GM12878 (cell line): ENCODE results near the gene UACA. TPM values are rescaled to one million over a fixed set of nuclear protein-coding genes. Genes with fewer than 3 reads are reported as not detected.

Experiments
- ATAC-seq: fragments of 200-7000 bp; cut with Tn5 transposase; 3 replicates; pipeline ENCODE4 v1.9.1; 2020; ENCODE audit warnings: mild to moderate bottlenecking, moderate library complexity
- BruUV-seq: library from RNA; stranded (reverse); fragments of 400-500 nt; replicated peaks from 2 replicates; lab custom pipeline; 2021; lab: Mats Ljungman, UMichigan
- CTCF ChIA-PET: fragments of 300-600 bp; sonication (Branson Sonifier 250); formaldehyde crosslinking; extraction: SDS; loops from one replicate; lab custom pipeline; 2021; ENCODE audit warnings: inconsistent platforms; lab: Yijun Ruan, JAX
- POLR2A ChIA-PET: fragments of 350-600 bp; formaldehyde crosslinking; extraction: SDS; loops from one replicate; lab custom pipeline; 2021; ENCODE audit warnings: inconsistent platforms; lab: Charles Lee
- RAD21 ChIA-PET: fragments of 300-600 bp; sonication (Branson Sonifier 250); formaldehyde crosslinking; loops from one replicate; lab custom pipeline; 2023; ENCODE audit warnings: antibody characterized with exemption; ENCODE audit not compliant: unreplicated experiment; lab: Charles Lee
- SMC1A ChIA-PET: fragments of 300-600 bp; sonication (Branson Sonifier 250); formaldehyde crosslinking; loops from one replicate; lab custom pipeline; 2023; ENCODE audit not compliant: unreplicated experiment, uncharacterized antibody; lab: Charles Lee
- DNase-seq: peaks from one replicate; pipeline ENCODE4 v3.0.0-alpha.2; 2011; ENCODE audit warnings: low read depth, low spot score
- FAIRE-seq: peaks from 3 replicates; lab custom pipeline; 2011; peaks lifted over from hg19 to GRCh38; lab: Jason Lieb, UNC
- H2AFZ ChIP-seq: 2 replicates; pipeline ENCODE4 v1.6.0; 2011; ENCODE audit warnings: low read depth, low read length, control low read depth; ENCODE audit not compliant: control insufficient read depth
- H3K27ac ChIP-seq: 2 replicates; pipeline ENCODE4 v1.5.1; 2011; ENCODE audit warnings: control low read depth; ENCODE audit not compliant: control insufficient read depth, insufficient read depth
- H3K27me3 ChIP-seq, 2 experiments: replicated peaks in 1 of 2; 2 replicates each; pipeline versions ENCODE4 v1.6.0 to v1.6.1; 2011; ENCODE audit warnings: low read length in 1 of 2; ENCODE audit not compliant: control insufficient read depth in 2 of 2, insufficient read depth in 2 of 2
- H3K36me3 ChIP-seq, 2 experiments: 2 replicates each; pipeline ENCODE4 v1.5.1; 2011; ENCODE audit warnings: low read length in 1 of 2; ENCODE audit not compliant: control insufficient read depth in 2 of 2, insufficient read depth in 2 of 2
- H3K4me1 ChIP-seq: 2 replicates; pipeline ENCODE4 v1.6.1; 2011; ENCODE audit warnings: mild to moderate bottlenecking, low read length, moderate library complexity, mixed read lengths; ENCODE audit not compliant: control insufficient read depth, insufficient read depth
- H3K4me2 ChIP-seq: 2 replicates; pipeline ENCODE4 v1.6.0; 2011; ENCODE audit warnings: control low read depth; ENCODE audit not compliant: control insufficient read depth, insufficient read depth
- H3K4me3 ChIP-seq: fragments of 200-600 bp; sonication (generic); 2 replicates; pipeline ENCODE4 v1.5.1; 2016
- H3K79me2 ChIP-seq: 2 replicates; pipeline ENCODE4 v1.6.0; 2011; ENCODE audit warnings: low read length; ENCODE audit not compliant: control insufficient read depth, insufficient read depth
- H3K9ac ChIP-seq: 2 replicates; pipeline ENCODE4 v1.8.0; 2011; ENCODE audit warnings: low read length, control low read depth, mixed read lengths; ENCODE audit not compliant: control insufficient read depth, insufficient read depth
- H3K9me3 ChIP-seq: replicated peaks from 3 replicates; pipeline ENCODE4 v1.5.1; 2011; ENCODE audit warnings: mild to moderate bottlenecking, low read length; ENCODE audit not compliant: control insufficient read depth, insufficient read depth
- H4K20me1 ChIP-seq: 2 replicates; pipeline ENCODE4 v1.6.0; 2011; ENCODE audit not compliant: control insufficient read depth, insufficient read depth
- EZH2 ChIP-seq: IDR thresholded peaks from 2 replicates; pipeline ENCODE4 v1.6.1; 2012; ENCODE audit warnings: low read depth, mild to moderate bottlenecking, control low read depth, inconsistent platforms, low read length, borderline replicate concordance; ENCODE audit not compliant: control insufficient read depth
- FOS ChIP-seq: IDR thresholded peaks from 3 replicates; pipeline ENCODE4 v1.6.1; 2011; ENCODE audit warnings: borderline replicate concordance; ENCODE audit not compliant: insufficient read length; ENCODE audit errors: extremely low read depth
- GATAD2B ChIP-seq: fragments of 450-650 bp; conservative IDR thresholded peaks from 2 replicates; pipeline ENCODE4 v1.6.1; 2017; ENCODE audit warnings: low read depth, mild to moderate bottlenecking, moderate library complexity
- IKZF1 ChIP-seq: fragments of 450-650 bp; conservative IDR thresholded peaks from 2 replicates; pipeline ENCODE4 v1.6.1; 2017; ENCODE audit warnings: antibody characterized with exemption, mild to moderate bottlenecking
- KAT2A ChIP-seq: conservative IDR thresholded peaks from 2 replicates; pipeline ENCODE4 v1.6.1; 2011; ENCODE audit warnings: low read depth, low read length; ENCODE audit not compliant: control insufficient read depth
- KLF5 ChIP-seq: fragments of 450-650 bp; IDR thresholded peaks from 2 replicates; pipeline ENCODE4 v1.6.1; 2014; ENCODE audit warnings: mild to moderate bottlenecking; ENCODE audit not compliant: partially characterized antibody
- NRF1 ChIP-seq: conservative IDR thresholded peaks from 2 replicates; pipeline ENCODE4 v1.6.1; 2011; ENCODE audit warnings: mild to moderate bottlenecking, low read depth, low read length, improper control_type of control experiment
- PAX5 ChIP-seq: IDR thresholded peaks from 2 replicates; pipeline ENCODE4 v1.6.1; 2011; ENCODE audit warnings: low read depth, low read length, borderline replicate concordance
- PML ChIP-seq: IDR thresholded peaks from 2 replicates; pipeline ENCODE4 v1.6.1; 2012; ENCODE audit warnings: low read length, inconsistent platforms
- POU2F2 ChIP-seq: IDR thresholded peaks from 3 replicates; pipeline ENCODE4 v1.6.1; 2011; ENCODE audit warnings: low read depth, mild to moderate bottlenecking, low read length, borderline replicate concordance
- RB1 ChIP-seq: fragments of 450-650 bp; formaldehyde crosslinking; IDR thresholded peaks from 2 replicates; pipeline ENCODE4 v1.6.1; 2017; ENCODE audit warnings: mild to moderate bottlenecking, borderline replicate concordance
- SMAD5 ChIP-seq: IDR thresholded peaks from 2 replicates; pipeline ENCODE4 v1.6.1; 2016; ENCODE audit warnings: antibody characterized with exemption, low read depth
- TBL1XR1 ChIP-seq: IDR thresholded peaks from 2 replicates; pipeline ENCODE4 v1.6.1; 2012; ENCODE audit warnings: low read depth, low read length, improper control_type of control experiment
- ZBTB40 ChIP-seq: fragments of 450-650 bp; IDR thresholded peaks from 2 replicates; pipeline ENCODE4 v1.6.1; 2016; ENCODE audit warnings: mild to moderate bottlenecking, moderate library complexity, borderline replicate concordance
- ZNF274 ChIP-seq: IDR thresholded peaks from one replicate; pipeline ENCODE4 v1.8.0; 2011; ENCODE audit not compliant: insufficient read length, insufficient read depth
- WGBS: methylation state at CpG from one replicate; pipeline ENCODE4 v1.1.6; 2016; ENCODE audit warnings: low lambda C conversion rate; ENCODE audit not compliant: insufficient replicate concordance, insufficient coverage; ENCODE audit errors: missing lambda C conversion rate; 5-methylcytosine and 5-hydroxymethylcytosine counted together
- in situ Hi-C: fragments of 300-500 bp; cut with MboI; formaldehyde crosslinking; loops from 9 replicates; pipeline ENCODE4 v1.14.3; 2018; ENCODE audit warnings: mixed read lengths
- intact Hi-C: fragments of 100-400 bp; cut with micrococcal nuclease; formaldehyde crosslinking; loops from one replicate; pipeline ENCODE4 v1.14.2; 2022; ENCODE audit not compliant: unreplicated experiment
- polyA plus RNA-seq, 11 experiments: library from polyadenylated mRNA; depleted of rRNA in 4 of 11; unstranded in 6 of 11; stranded (reverse) in 5 of 11; fragments of >200 nt; fragmentation: Nextera tagmentation in 4 of 11; fragmentation: Illumina TruSeq in 1 of 11; extraction: Ambion mirVana in 4 of 11; extraction: Trizol in 1 of 11; gene quantifications; 1 replicate in 1 of 11; 2 replicates in 10 of 11; pipeline versions ENCODE4 v1.2.1 to v1.2.3, GENCODE V29; 2011 to 2016; ENCODE audit warnings: inconsistent platforms in 2 of 11, missing spikeins in 2 of 11, low read depth in 1 of 11
- total RNA-seq, 4 experiments: library from RNA; depleted of rRNA in 3 of 4; stranded (reverse); fragments of >200 nt in 3 of 4; fragmentation: Illumina TruSeq in 1 of 4; extraction: Trizol in 1 of 4; gene quantifications; 2 replicates each; pipeline versions ENCODE4 v1.2.1 to v1.2.3, GENCODE V29; 2013 to 2021

Gene UACA
- total and polyA plus RNA-seq, 10 of the 15 experiments (the other 5 are each of a cell fraction or from before 2014, with no cell fraction given): 0.30 to 4.0 (median 2.0) TPM

- DNase-seq: no peak
- POLR2A ChIA-PET: no interaction called here
- Histone ChIP-seq H3K9ac (no peak overlapping the region), H4K20me1 (no peaks in the 10 kb centered on the region), H3K9me3 (no peaks in the 10 kb centered on the region), H3K36me3 (no peaks in the 10 kb centered on the region), H3K4me3 (no peak overlapping the region), H3K27ac (no peak overlapping the region)
- BruUV-seq: no TSS peak
- TF ChIP-seq TBL1XR1 (no peak), RB1 (no peak), EZH2 (no peak), IKZF1 (no peak), NRF1 (no peak), KLF5 (no peak), KAT2A (no peak), GATAD2B (no peak)
- TF ChIP-seq, all 136 proteins: peak for 0
- Histone ChIP-seq H2AFZ (no peak overlapping the region), H3K79me2 (no peaks in the 10 kb centered on the region), H3K27me3 (no peaks in the 10 kb centered on the region), H3K4me1 (no peaks in the 10 kb centered on the region), H3K4me2 (no peak overlapping the region)
- WGBS: 66% methylated on average over 2 of the region's 2 CpGs
- no peak for ATAC-seq
- no peak for FAIRE-seq
- intact Hi-C loops (no loop called here), in situ Hi-C loops (loop anchor here (5.0 kb wide), 1 partner anchor 50 kb away; no protein-coding TSS in a partner anchor)
- ChIA-PET SMC1A (no interaction called here), CTCF (no interaction called here), RAD21 (no interaction called here)
Measured at GRCh38 chr15:70652341-70652740, 111.0 kb downstream of the UACA start.

- CTCF ChIA-PET: interaction anchor here (1.8 kb wide), 1 partner anchor 17 kb away, joined by 4 read pairs; no protein-coding TSS in a partner anchor
- H2AFZ ChIP-seq: no peak overlapping the region
- no peak for DNase-seq
- no TSS peak for BruUV-seq
- no peak for FAIRE-seq
- ATAC-seq: no peak
- no peaks in the 10 kb centered on the region for H3K27me3 ChIP-seq
- intact Hi-C loops (no loop called here), in situ Hi-C loops (loop anchor here (5.0 kb wide), 1 partner anchor 49 kb away; no protein-coding TSS in a partner anchor)
- no peaks in the 10 kb centered on the region for H3K36me3 ChIP-seq
- H4K20me1 ChIP-seq: no peaks in the 10 kb centered on the region
- H3K4me1 ChIP-seq: no peaks in the 10 kb centered on the region
- H3K27ac ChIP-seq: no peak overlapping the region
- no peaks in the 10 kb centered on the region for H3K79me2 ChIP-seq
- H3K4me3 ChIP-seq: no peak overlapping the region
- POLR2A ChIA-PET: no interaction called here
- no peaks in the 10 kb centered on the region for H3K9me3 ChIP-seq
- no peak overlapping the region for H3K4me2 ChIP-seq
- WGBS: 100% methylated on average over 2 of the region's 2 CpGs
- no peak overlapping the region for H3K9ac ChIP-seq
- SMC1A ChIA-PET: interaction anchor here (0.5 to 1.3 kb wide), 3 partner anchors 13 to 74 kb away, joined by 3 to 5 read pairs (median 4); no protein-coding TSS in a partner anchor
- RAD21 ChIA-PET: no interaction called here
- TF ChIP-seq ZNF274 (no peak), FOS (no peak), POU2F2 (no peak), SMAD5 (no peak), PAX5 (no peak), PML (no peak), ZBTB40 (no peak)
Measured at GRCh38 chr15:70651303-70651845, 112.0 kb downstream of the UACA start.
